Tibial nerve (tissue), 4 donors: ENCODE data around the gene CFAP251.

ENCODE experiments used
- CTCF ChIP-seq, 5 experiments: fragments of 200-600 bp in 3 of 5; fragments of 450-650 bp in 2 of 5; sonication (generic) in 3 of 5; IDR thresholded peaks; one replicate each; pipeline ENCODE4 v1.5.1; 2016 to 2019; ENCODE audit warnings: antibody characterized with exemption in 5 of 5, mild to moderate bottlenecking in 3 of 5, moderate library complexity in 2 of 5
- EP300 ChIP-seq, 2 donors: sonication (generic); formaldehyde crosslinking; IDR thresholded peaks; one replicate each; pipeline ENCODE4 v1.6.1; 2017; ENCODE audit warnings: antibody characterized with exemption in 2 of 2, mild to moderate bottlenecking in 1 of 2
- POLR2A ChIP-seq, 2 donors: fragments of 450-650 bp; IDR thresholded peaks; one replicate each; pipeline ENCODE4 v1.6.1; 2017; ENCODE audit warnings: antibody characterized with exemption in 2 of 2, mild to moderate bottlenecking in 2 of 2, moderate library complexity in 2 of 2

- TF ChIP-seq CTCF (IDR thresholded peaks at IDR 0.05) = no peak
- no peak for TF ChIP-seq POLR2A (IDR thresholded peaks at IDR 0.05)
- TF ChIP-seq EP300 (IDR thresholded peaks at IDR 0.05) = no peak
Measured at GRCh38 chr12:121921066-121921465, 2.7 kb downstream of the CFAP251 start.
